Measurements from ENCODE around the gene MRFAP1L1.

MRFAP1L1 gene

DNA sequence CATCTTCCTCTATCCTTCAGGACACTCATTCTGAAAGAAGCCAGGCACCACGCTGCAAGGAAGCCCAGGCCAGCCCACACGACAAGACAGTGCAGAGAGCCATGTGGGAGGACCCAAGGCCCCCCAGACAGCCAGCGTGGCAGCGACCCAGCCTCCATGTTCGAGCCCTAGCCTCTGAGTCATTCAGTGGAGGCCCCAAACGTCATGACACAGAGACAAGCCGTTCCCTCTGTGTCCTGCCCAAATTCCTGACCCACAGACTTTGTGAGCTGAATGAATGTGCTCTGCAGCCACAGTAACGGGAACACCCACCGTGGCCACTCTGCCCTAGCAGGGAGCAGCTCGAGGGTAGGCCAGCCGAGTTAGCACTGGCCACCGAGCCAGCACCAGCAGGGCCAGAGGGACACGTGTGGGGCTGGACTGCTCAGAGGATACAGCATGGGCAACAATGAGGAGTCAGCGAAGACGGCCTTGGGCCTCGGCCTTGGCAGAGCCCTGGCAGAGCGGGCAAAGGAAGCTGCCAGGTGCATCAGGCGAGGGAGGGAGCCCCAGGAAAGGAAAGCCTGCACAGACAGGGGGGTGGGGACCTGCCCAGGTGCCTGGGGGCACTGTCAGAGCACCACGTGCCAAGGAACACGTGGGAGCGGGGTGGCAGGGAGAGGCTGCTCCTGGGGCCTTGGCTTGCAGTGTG lies 14.9 kb upstream of the MRFAP1L1 start:
- Histone ChIP-seq H3K79me2 (ENCODE audit: control insufficient read depth, low read length) (no peaks in the 10 kb centered on the region), H3K4me1 (ENCODE audit: control insufficient read depth, low read length) (peaks cover 13% of the 10 kb centered on the region), H3K9me2 (replicated peaks; ENCODE audit: control insufficient read depth, low read length) (no peaks in the 10 kb centered on the region), H4K20me1 (ENCODE audit: control insufficient read depth, insufficient read depth, low read depth, low read length) (no peaks in the 10 kb centered on the region), H3K36me3 (ENCODE audit: control insufficient read depth, low read length) (no peaks in the 10 kb centered on the region), H3K4me2 (ENCODE audit: low read length) (no peak overlapping the region), H3K9me3 (ENCODE audit: control insufficient read depth, insufficient read depth, low read length) (peaks cover 7% of the 10 kb centered on the region; the same call in 1 of the 2 replicates), H3K27me3 (ENCODE audit: control insufficient read depth, low read length) (no peaks in the 10 kb centered on the region), H3K4me3 (ENCODE audit: low read length) (no peak overlapping the region), H3K27ac (ENCODE audit: low read depth, low read length) (no peak overlapping the region), H3F3A (ENCODE audit: control insufficient read depth, insufficient read depth) (no peaks in the 10 kb centered on the region)
- no peak for TF ChIP-seq EZH2phosphoT487 (IDR thresholded peaks at IDR 0.05; ENCODE audit: borderline replicate concordance, low read length)
- no peak for TF ChIP-seq CTCF (IDR thresholded peaks at IDR 0.05; ENCODE audit: low read depth, low read length, poor library complexity, severe bottlenecking)

DNA sequence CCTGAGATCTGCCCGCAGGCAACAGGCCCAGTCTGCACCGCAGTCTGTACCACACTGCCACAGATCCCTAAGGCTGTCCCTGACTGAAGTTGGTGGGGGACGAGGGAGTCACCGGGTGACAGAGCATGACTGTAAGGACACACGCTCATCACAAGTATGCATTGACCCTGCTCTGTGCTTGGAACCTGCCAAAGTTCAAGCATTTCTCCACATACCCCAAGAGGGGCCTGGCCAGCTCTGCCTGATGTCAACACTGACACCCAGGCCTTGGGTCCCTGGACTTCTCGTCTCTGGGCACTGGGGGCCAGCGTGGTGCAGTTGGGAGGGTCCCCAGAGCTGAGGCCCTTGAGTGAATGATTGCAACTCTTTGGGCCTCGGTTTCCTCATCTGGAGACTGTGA lies 14.2 kb upstream of the MRFAP1L1 start:
- Histone ChIP-seq H3K4me1 (ENCODE audit: control insufficient read depth, low read length) (peaks cover 14% of the 10 kb centered on the region), H4K20me1 (ENCODE audit: control insufficient read depth, insufficient read depth, low read depth, low read length) (no peaks in the 10 kb centered on the region), H3K27me3 (ENCODE audit: control insufficient read depth, low read length) (no peaks in the 10 kb centered on the region), H3F3A (ENCODE audit: control insufficient read depth, insufficient read depth) (no peaks in the 10 kb centered on the region), H3K36me3 (ENCODE audit: control insufficient read depth, low read length) (no peaks in the 10 kb centered on the region), H3K79me2 (ENCODE audit: control insufficient read depth, low read length) (no peaks in the 10 kb centered on the region), H3K9me3 (ENCODE audit: control insufficient read depth, insufficient read depth, low read length) (peaks cover 7% of the 10 kb centered on the region; the same call in 1 of the 2 replicates), H3K4me3 (ENCODE audit: low read length) (no peak overlapping the region), H3K9me2 (replicated peaks; ENCODE audit: control insufficient read depth, low read length) (no peaks in the 10 kb centered on the region), H3K27ac (ENCODE audit: low read depth, low read length) (no peak overlapping the region), H3K4me2 (ENCODE audit: low read length) (no peak overlapping the region)
- no peak for TF ChIP-seq CTCF (IDR thresholded peaks at IDR 0.05; ENCODE audit: low read depth, low read length, poor library complexity, severe bottlenecking)
- no peak for TF ChIP-seq EZH2phosphoT487 (IDR thresholded peaks at IDR 0.05; ENCODE audit: borderline replicate concordance, low read length)

- Histone ChIP-seq H4K20me1 (ENCODE audit: control insufficient read depth, insufficient read depth, low read depth, low read length) (peaks cover 4% of the 10 kb centered on the region; the same call in 1 of the 2 replicates), H3K9me2 (replicated peaks; ENCODE audit: control insufficient read depth, low read length) (no peaks in the 10 kb centered on the region), H3K36me3 (ENCODE audit: control insufficient read depth, low read length) (peaks cover 6% of the 10 kb centered on the region), H3K4me1 (ENCODE audit: control insufficient read depth, low read length) (peaks cover 20% of the 10 kb centered on the region), H3F3A (ENCODE audit: control insufficient read depth, insufficient read depth) (no peaks in the 10 kb centered on the region; the same call in 1 of the 2 replicates), H3K4me2 (ENCODE audit: low read length) (no peak overlapping the region), H3K9me3 (ENCODE audit: control insufficient read depth, insufficient read depth, low read length) (peaks cover 7% of the 10 kb centered on the region; the same call in 1 of the 2 replicates), H3K79me2 (ENCODE audit: control insufficient read depth, low read length) (peaks cover 6% of the 10 kb centered on the region), H3K27ac (ENCODE audit: low read depth, low read length) (no peak overlapping the region), H3K27me3 (ENCODE audit: control insufficient read depth, low read length) (no peaks in the 10 kb centered on the region), H3K4me3 (ENCODE audit: low read length) (no peak overlapping the region)
- no peak for TF ChIP-seq CTCF (IDR thresholded peaks at IDR 0.05; ENCODE audit: low read depth, low read length, poor library complexity, severe bottlenecking)
- TF ChIP-seq EZH2phosphoT487 (IDR thresholded peaks at IDR 0.05; ENCODE audit: borderline replicate concordance, low read length): no peak
These were observed 13.2 kb upstream of the MRFAP1L1 start for GRCh38 chr4:6722891-6723290.

Data from DOHH2 (cell line).